ENCODE data around the gene OBSL1. TPM values are rescaled to one million over a fixed set of nuclear protein-coding genes. Genes with fewer than 3 reads are reported as not detected.

The OBSL1 gene
- total and polyA plus RNA-seq, 4 donors, result 34.0 to 75.2 (median 64.0) TPM

- no peak overlapping the region for H3K4me3 ChIP-seq
- H3K9ac ChIP-seq (ENCODE audit: insufficient read depth in 1 of 2, low read length in 2 of 2), result no peak overlapping the region
- 36 to 38% methylated on average over 8 of the region's 8 CpGs for WGBS, 2 donors
- TF ChIP-seq CTCF (IDR thresholded peaks at IDR 0.05; ENCODE audit: control extremely low read depth, extremely low read depth), result no peak
- no peaks in the 10 kb centered on the region for H3K27me3 ChIP-seq (ENCODE audit: control insufficient read depth in 3 of 3, insufficient read depth in 3 of 3, low read length in 2 of 3)
- peaks cover 0 to 24% (median 13%) of the 10 kb centered on the region in 4 donors for H3K36me3 ChIP-seq (ENCODE audit: control insufficient read depth in 4 of 4, insufficient read depth in 4 of 4, low read length in 4 of 4)
- ATAC-seq (ENCODE audit: insufficient read depth, low FRiP score) (no peak), DNase-seq (no peak)
- H3K4me1 ChIP-seq (ENCODE audit: control insufficient read depth in 5 of 5, insufficient read depth in 5 of 5, low read length in 5 of 5), result peaks cover 0 to 17% (median 3%) of the 10 kb centered on the region in 5 donors
- no peaks in the 10 kb centered on the region for H3K9me3 ChIP-seq (ENCODE audit: control insufficient read depth in 4 of 4, insufficient read depth in 3 of 4, low read length in 3 of 4)
- no peak overlapping the region for H3K27ac ChIP-seq (ENCODE audit: low read depth in 1 of 2, low read length in 1 of 2)
Observed at GRCh38 chr2:219560037-219560892, 11.1 kb downstream of the OBSL1 start.

- DNase-seq, result no peak
- H3K9me3 ChIP-seq (ENCODE audit: control insufficient read depth in 4 of 4, insufficient read depth in 3 of 4, low read length in 3 of 4), result no peaks in the 10 kb centered on the region
- ATAC-seq (ENCODE audit: insufficient read depth, low FRiP score), result no peak
- H3K4me1 ChIP-seq (ENCODE audit: control insufficient read depth in 5 of 5, insufficient read depth in 5 of 5, low read length in 5 of 5), result peaks cover 0 to 17% (median 3%) of the 10 kb centered on the region in 5 donors
- no peak overlapping the region for H3K27ac ChIP-seq (ENCODE audit: low read depth in 1 of 2, low read length in 1 of 2)
- no peak for TF ChIP-seq CTCF (IDR thresholded peaks at IDR 0.05; ENCODE audit: control extremely low read depth, extremely low read depth)
- 94 to 95% methylated on average over 20 of the region's 20 CpGs for WGBS, 2 donors
- H3K27me3 ChIP-seq (ENCODE audit: control insufficient read depth in 3 of 3, insufficient read depth in 3 of 3, low read length in 2 of 3), result no peaks in the 10 kb centered on the region
- H3K4me3 ChIP-seq, result no peak overlapping the region
- H3K9ac ChIP-seq (ENCODE audit: insufficient read depth in 1 of 2, low read length in 2 of 2), result no peak overlapping the region
- peaks cover 0 to 19% (median 11%) of the 10 kb centered on the region in 4 donors for H3K36me3 ChIP-seq (ENCODE audit: control insufficient read depth in 4 of 4, insufficient read depth in 4 of 4, low read length in 4 of 4)
Observed at GRCh38 chr2:219559156-219559915, 12.0 kb downstream of the OBSL1 start.

- TF ChIP-seq CTCF (IDR thresholded peaks at IDR 0.05; ENCODE audit: control extremely low read depth, extremely low read depth), result no peak
- DNase-seq (no peak), ATAC-seq (ENCODE audit: insufficient read depth, low FRiP score) (no peak)
- Histone ChIP-seq H3K27me3 (ENCODE audit: control insufficient read depth in 3 of 3, insufficient read depth in 3 of 3, low read length in 2 of 3) (peaks cover 0 to 5% (median 3%) of the 10 kb centered on the region in 3 donors), H3K9ac (ENCODE audit: insufficient read depth in 1 of 2, low read length in 2 of 2) (no peak overlapping the region), H3K36me3 (ENCODE audit: control insufficient read depth in 4 of 4, insufficient read depth in 4 of 4, low read length in 4 of 4) (peaks cover 0 to 15% (median 5%) of the 10 kb centered on the region in 4 donors), H3K27ac (ENCODE audit: low read depth in 1 of 2, low read length in 1 of 2) (no peak overlapping the region), H3K4me3 (no peak overlapping the region), H3K4me1 (ENCODE audit: control insufficient read depth in 5 of 5, insufficient read depth in 5 of 5, low read length in 5 of 5) (peaks cover 0 to 18% (median 3%) of the 10 kb centered on the region in 5 donors), H3K9me3 (ENCODE audit: control insufficient read depth in 4 of 4, insufficient read depth in 3 of 4, low read length in 3 of 4) (peaks cover 0 to 2% (median 0%) of the 10 kb centered on the region in 4 donors)
- 95 to 97% methylated on average over 25 of the region's 25 CpGs for WGBS, 2 donors
Observed at GRCh38 chr2:219557791-219558785, 13.3 kb downstream of the OBSL1 start.

Data from lung (tissue), 12 donors.